Heart left ventricle (tissue), 16 donors: ENCODE data around the gene MGST1. TPM values are rescaled to one million over a fixed set of nuclear protein-coding genes. Genes with fewer than 3 reads are reported as not detected.

Experiments used
- ATAC-seq, 4 donors: fragments of 200-7000 bp; cut with Tn5 transposase; one replicate each; pipeline ENCODE4 v1.9.1; 2020 to 2022; ENCODE audit warnings: moderate library complexity in 4 of 4, mild to moderate bottlenecking in 3 of 4, moderate number of reproducible peaks in 1 of 4
- DNase-seq, 5 donors: peaks; one replicate each; pipeline ENCODE4 v3.0.0-alpha.2; 2020
- H3K27ac ChIP-seq, 12 donors: fragments of 200-600 bp; sonication (generic) in 4 of 12; one replicate each; pipeline versions ENCODE4 v1.5.0 to v1.8.0; 2016 to 2022; ENCODE audit warnings: mild to moderate bottlenecking in 2 of 12
- H3K27me3 ChIP-seq, 9 donors: fragments of 200-600 bp; sonication (generic) in 2 of 9; one replicate each; pipeline versions ENCODE4 v1.5.1 to v1.8.0; 2016 to 2022; ENCODE audit warnings: mild to moderate bottlenecking in 3 of 9
- H3K36me3 ChIP-seq, 9 donors: fragments of 200-600 bp; sonication (generic) in 2 of 9; one replicate each; pipeline versions ENCODE4 v1.5.0 to v1.8.0; 2018 to 2022; ENCODE audit warnings: mild to moderate bottlenecking in 2 of 9
- H3K4me1 ChIP-seq, 12 donors: fragments of 200-600 bp; sonication (generic) in 4 of 12; one replicate each; pipeline versions ENCODE4 v1.5.0 to v1.8.0; 2016 to 2022; ENCODE audit warnings: mild to moderate bottlenecking in 3 of 12
- H3K4me3 ChIP-seq, 12 donors: fragments of 200-600 bp; sonication (generic) in 4 of 12; one replicate each; pipeline versions ENCODE4 v1.5.0 to v1.8.0; 2017 to 2022; ENCODE audit warnings: mild to moderate bottlenecking in 9 of 12, moderate library complexity in 4 of 12
- H3K9me3 ChIP-seq, 12 donors: fragments of 200-600 bp; sonication (generic) in 4 of 12; one replicate each; pipeline versions ENCODE4 v1.5.0 to v1.8.0; 2016 to 2022; ENCODE audit warnings: mild to moderate bottlenecking in 1 of 12
- POLR2A ChIP-seq, 2 donors: fragments of 450-650 bp; IDR thresholded peaks; one replicate each; pipeline ENCODE4 v1.6.1; 2017; ENCODE audit warnings: antibody characterized with exemption in 2 of 2, mild to moderate bottlenecking in 2 of 2, moderate library complexity in 2 of 2
- WGBS, 4 donors: extraction: QIAGEN DNeasy Blood & Tissue Kit in 2 of 4; methylation state at CpG; one replicate each; pipeline versions ENCODE4 v1.1.5 to v1.1.7; 2013 to 2018; 5-methylcytosine and 5-hydroxymethylcytosine counted together
- intact Hi-C, 10 donors: fragments of 100-400 bp; cut with DNase I; formaldehyde crosslinking; loops; one replicate each; pipeline versions ENCODE4 v1.11.1 to v1.14.2; 2022
- polyA plus RNA-seq, 2 donors: library from polyadenylated mRNA; stranded (reverse); fragments of 200-250 nt; gene quantifications; one replicate each; pipeline ENCODE4 v1.2.3, GENCODE V29; 2013
- total RNA-seq, 9 donors: library from RNA; depleted of rRNA in 2 of 9; stranded (reverse); fragments of >200 nt in 2 of 9; fragmentation: NEBNext Ultra II Directional in 3 of 9; extraction: Animal tissue kit (Norgen Biotek cat#: 25700) in 3 of 9; gene quantifications; one replicate each; pipeline versions ENCODE4 v1.1.0 to v1.2.4, GENCODE V29; 2016 to 2023
- TF ChIP-seq, protein P1 (sequence below), 12 donors: fragments of 200-600 bp; sonication (generic) in 4 of 12; IDR thresholded peaks; one replicate each; pipeline versions ENCODE4 v1.5.0 to v1.8.0; 2018 to 2022; ENCODE audit warnings: antibody characterized with exemption in 12 of 12, mild to moderate bottlenecking in 5 of 12
- donor health status: ischemic (EF 13 %, LVEDD 7.1; RV severe dilation, severe dysfunction).
- donor health status: healthy with polysubstance abuse.
- donor health status: DM: no; HTN: yes; CAD: no.
- donor health status: DM: no; HTN: no; CAD: no.
- donor health status: ischemic (EF 25% LVEDD 6.9; RV normal size, moderate dysfunction).
- donor health status: ischemic (EF 25% LVEDD 5.7; RV mildly dilated, moderate dysfunction).
- donor health status: healthy.
- donor health status: DM: yes; HTN: yes; CAD: no.
- donor health status: ischemic (EF 35%, LVEDD 5.7; RV mildly dilated, moderate dysfunction).
- donor health status: nonischemic (EF 11% LVEDD 7.7; RV severe dilation, severe dysfunction).
- donor health status: DM: yes; HTN: yes; CAD: no.
- donor health status: PGD.
- donor health status: ischemic (EF 29% LVEDD 5.4; RV normal size, mild dysfunction).
- donor health status: nonischemic (EF 23%, LVEDD 6.1; RV moderate dilation, normal function).

Gene MGST1
- total and polyA plus RNA-seq, 11 donors: 5.0 to 120 (median 21.7) TPM

GRCh38 chr12:16323010-16323409, 24.4 kb upstream of the MGST1 start:
- TF ChIP-seq, protein P1, sequence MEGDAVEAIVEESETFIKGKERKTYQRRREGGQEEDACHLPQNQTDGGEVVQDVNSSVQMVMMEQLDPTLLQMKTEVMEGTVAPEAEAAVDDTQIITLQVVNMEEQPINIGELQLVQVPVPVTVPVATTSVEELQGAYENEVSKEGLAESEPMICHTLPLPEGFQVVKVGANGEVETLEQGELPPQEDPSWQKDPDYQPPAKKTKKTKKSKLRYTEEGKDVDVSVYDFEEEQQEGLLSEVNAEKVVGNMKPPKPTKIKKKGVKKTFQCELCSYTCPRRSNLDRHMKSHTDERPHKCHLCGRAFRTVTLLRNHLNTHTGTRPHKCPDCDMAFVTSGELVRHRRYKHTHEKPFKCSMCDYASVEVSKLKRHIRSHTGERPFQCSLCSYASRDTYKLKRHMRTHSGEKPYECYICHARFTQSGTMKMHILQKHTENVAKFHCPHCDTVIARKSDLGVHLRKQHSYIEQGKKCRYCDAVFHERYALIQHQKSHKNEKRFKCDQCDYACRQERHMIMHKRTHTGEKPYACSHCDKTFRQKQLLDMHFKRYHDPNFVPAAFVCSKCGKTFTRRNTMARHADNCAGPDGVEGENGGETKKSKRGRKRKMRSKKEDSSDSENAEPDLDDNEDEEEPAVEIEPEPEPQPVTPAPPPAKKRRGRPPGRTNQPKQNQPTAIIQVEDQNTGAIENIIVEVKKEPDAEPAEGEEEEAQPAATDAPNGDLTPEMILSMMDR (IDR thresholded peaks at IDR 0.05): no peak
- no peak for TF ChIP-seq POLR2A (IDR thresholded peaks at IDR 0.05)
- WGBS, 4 donors: 81 to 91% (median 90%) methylated on average over 1 of the region's 1 CpG

GRCh38 chr12:16323638-16324037, 23.8 kb upstream of the MGST1 start:
- Histone ChIP-seq H3K27ac (no peak overlapping the region), H3K4me1 (no peaks in the 10 kb centered on the region), H3K9me3 (peaks cover 0 to 12% (median 0%) of the 10 kb centered on the region in 12 donors), H3K4me3 (no peak overlapping the region), H3K36me3 (no peaks in the 10 kb centered on the region), H3K27me3 (no peaks in the 10 kb centered on the region)
- DNase-seq: no peak
- WGBS, 4 donors: 75 to 86% (median 78%) methylated on average over 2 of the region's 2 CpGs
- no peak for ATAC-seq
- TF ChIP-seq, protein P1 (IDR thresholded peaks at IDR 0.05): no peak
- no peak for TF ChIP-seq POLR2A (IDR thresholded peaks at IDR 0.05)
- intact Hi-C loops: no loop called here

More at GRCh38 chr12:16323010-16323409, 24.4 kb upstream of the MGST1 start:
- no peaks in the 10 kb centered on the region for H3K27me3 ChIP-seq
- intact Hi-C loops: no loop called here
- ATAC-seq (no peak), DNase-seq (no peak)
- H3K4me3 ChIP-seq: no peak overlapping the region
- H3K9me3 ChIP-seq: peaks cover 0 to 6% (median 0%) of the 10 kb centered on the region in 12 donors
- H3K36me3 ChIP-seq: no peaks in the 10 kb centered on the region
- H3K4me1 ChIP-seq: no peaks in the 10 kb centered on the region
- no peak overlapping the region for H3K27ac ChIP-seq

DNA sequence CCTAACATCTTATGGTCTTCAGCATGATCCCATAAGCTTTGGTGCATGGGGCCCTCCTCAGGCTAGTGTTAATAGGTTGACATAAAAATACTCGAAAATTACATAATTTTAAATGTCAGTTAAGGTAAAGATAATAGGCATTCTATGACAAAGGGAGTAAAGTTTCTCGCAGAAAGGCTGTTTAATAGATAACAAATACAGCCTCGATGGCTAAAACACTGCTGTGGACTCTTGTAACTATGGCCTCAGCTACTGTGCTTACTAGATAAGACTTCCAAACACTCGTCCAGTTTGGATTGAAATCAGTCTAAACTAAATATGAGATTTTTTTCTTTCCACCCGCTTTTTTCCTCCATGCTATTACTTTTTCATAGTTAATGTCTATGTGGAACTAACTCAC, 23.2 kb upstream of the MGST1 start:
- Histone ChIP-seq H3K27ac (no peak overlapping the region), H3K9me3 (peaks cover 0 to 12% (median 0%) of the 10 kb centered on the region in 12 donors), H3K36me3 (no peaks in the 10 kb centered on the region), H3K4me3 (no peak overlapping the region), H3K4me1 (no peaks in the 10 kb centered on the region), H3K27me3 (no peaks in the 10 kb centered on the region)
- TF ChIP-seq, protein P1 (IDR thresholded peaks at IDR 0.05): no peak
- TF ChIP-seq POLR2A (IDR thresholded peaks at IDR 0.05): no peak
- intact Hi-C loops: no loop called here
- ATAC-seq (no peak), DNase-seq (no peak)
- WGBS, 4 donors: 58 to 73% (median 62%) methylated on average over 5 of the region's 5 CpGs

GRCh38 chr12:16324772-16325171, 22.7 kb upstream of the MGST1 start:
- DNase-seq: no peak
- TF ChIP-seq POLR2A (IDR thresholded peaks at IDR 0.05): no peak
- TF ChIP-seq, protein P1 (IDR thresholded peaks at IDR 0.05): no peak
- H3K27me3 ChIP-seq: no peaks in the 10 kb centered on the region
- H3K36me3 ChIP-seq: no peaks in the 10 kb centered on the region
- intact Hi-C loops: no loop called here
- ATAC-seq: no peak
- no peak overlapping the region for H3K4me3 ChIP-seq
- peaks cover 0 to 12% (median 0%) of the 10 kb centered on the region in 12 donors for H3K9me3 ChIP-seq
- 86 to 93% (median 90%) methylated on average over 3 of the region's 3 CpGs for WGBS, 4 donors
- H3K27ac ChIP-seq: no peak overlapping the region
- no peaks in the 10 kb centered on the region for H3K4me1 ChIP-seq
